Ovary (tissue), 3 donors: Measurements from ENCODE around the gene KRT78.

Experiments
- CTCF ChIP-seq, 3 donors: fragments of 450-650 bp in 2 of 3; fragments of 200-600 bp in 1 of 3; IDR thresholded peaks; one replicate each; pipeline versions ENCODE4 v1.5.1 to v1.8.0; 2016 to 2022; ENCODE audit warnings: antibody characterized with exemption in 3 of 3, mild to moderate bottlenecking in 1 of 3
- EP300 ChIP-seq: sonication (generic); formaldehyde crosslinking; IDR thresholded peaks from one replicate; pipeline ENCODE4 v1.6.1; 2017; ENCODE audit warnings: antibody characterized with exemption
- POLR2A ChIP-seq: fragments of 450-650 bp; IDR thresholded peaks from one replicate; pipeline ENCODE4 v1.6.1; 2017; ENCODE audit warnings: antibody characterized with exemption, mild to moderate bottlenecking, moderate library complexity
- donor health status: DM: no; HTN: no; CAD: no.

GRCh38 chr12:52826611-52827498 lies 21.9 kb downstream of the KRT78 start:
- TF ChIP-seq CTCF (IDR thresholded peaks at IDR 0.05) (no peak), EP300 (no peak), POLR2A (no peak)
